GM18867 (cell line): ENCODE results near the gene CRYAB.
"Not testable (repeated sequence)": the region's sequence is repeated elsewhere in the genome, so short reads cannot be mapped to it uniquely, and the experiment has no call there.

ENCODE experiments used
- ATAC-seq: cut with Tn5 transposase; IDR thresholded peaks from one replicate; pipeline ENCODE4 v1.9.1; 2021; ENCODE audit warnings: mild to moderate bottlenecking, moderate library complexity; ENCODE audit not compliant: unreplicated experiment

The CRYAB gene

DNA sequence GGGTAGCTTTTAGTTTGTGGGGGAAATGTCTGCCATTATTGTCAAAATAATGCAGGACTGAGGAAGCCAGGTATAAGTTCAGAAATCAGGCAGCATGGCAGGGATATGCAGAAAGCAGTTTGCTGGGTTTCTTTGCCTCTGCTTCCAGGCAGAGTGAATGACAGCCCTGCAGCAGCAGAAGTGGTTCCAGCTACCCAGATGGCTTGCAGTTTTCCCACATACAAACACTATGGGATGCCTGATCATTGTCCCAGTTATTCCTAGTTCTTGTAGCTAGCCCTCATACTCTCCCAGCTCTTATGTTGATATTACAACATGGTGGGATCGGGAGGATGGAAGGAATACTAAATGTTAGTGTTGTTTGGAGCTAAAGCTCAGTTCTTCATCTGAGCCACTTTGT, 22.7 kb upstream of the CRYAB start:
- ATAC-seq: no peak

- ATAC-seq: no peak
Measured at GRCh38 chr11:111933872-111934271, 22.3 kb upstream of the CRYAB start.

GRCh38 chr11:111933176-111933575, 21.6 kb upstream of the CRYAB start:
- not testable (repeated sequence) for ATAC-seq

DNA sequence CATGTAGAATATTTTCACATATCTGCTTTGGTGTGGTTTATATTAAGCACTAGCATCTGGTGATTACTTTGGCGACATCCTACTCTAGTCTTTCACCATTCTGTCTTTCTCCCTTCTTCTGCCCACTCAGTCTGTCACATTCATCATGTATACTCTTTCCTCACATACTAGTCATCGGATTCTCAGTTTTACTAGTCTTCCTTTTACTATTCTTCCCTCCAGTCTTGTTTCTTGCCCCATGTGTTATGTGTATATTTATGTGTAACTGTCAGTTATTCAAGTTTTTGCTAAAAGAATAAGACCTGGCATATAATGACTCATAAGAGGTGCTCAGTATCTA, 21.0 kb upstream of the CRYAB start:
- no peak for ATAC-seq

- no peak for ATAC-seq
Measured at GRCh38 chr11:111930472-111930871, 18.9 kb upstream of the CRYAB start.

DNA sequence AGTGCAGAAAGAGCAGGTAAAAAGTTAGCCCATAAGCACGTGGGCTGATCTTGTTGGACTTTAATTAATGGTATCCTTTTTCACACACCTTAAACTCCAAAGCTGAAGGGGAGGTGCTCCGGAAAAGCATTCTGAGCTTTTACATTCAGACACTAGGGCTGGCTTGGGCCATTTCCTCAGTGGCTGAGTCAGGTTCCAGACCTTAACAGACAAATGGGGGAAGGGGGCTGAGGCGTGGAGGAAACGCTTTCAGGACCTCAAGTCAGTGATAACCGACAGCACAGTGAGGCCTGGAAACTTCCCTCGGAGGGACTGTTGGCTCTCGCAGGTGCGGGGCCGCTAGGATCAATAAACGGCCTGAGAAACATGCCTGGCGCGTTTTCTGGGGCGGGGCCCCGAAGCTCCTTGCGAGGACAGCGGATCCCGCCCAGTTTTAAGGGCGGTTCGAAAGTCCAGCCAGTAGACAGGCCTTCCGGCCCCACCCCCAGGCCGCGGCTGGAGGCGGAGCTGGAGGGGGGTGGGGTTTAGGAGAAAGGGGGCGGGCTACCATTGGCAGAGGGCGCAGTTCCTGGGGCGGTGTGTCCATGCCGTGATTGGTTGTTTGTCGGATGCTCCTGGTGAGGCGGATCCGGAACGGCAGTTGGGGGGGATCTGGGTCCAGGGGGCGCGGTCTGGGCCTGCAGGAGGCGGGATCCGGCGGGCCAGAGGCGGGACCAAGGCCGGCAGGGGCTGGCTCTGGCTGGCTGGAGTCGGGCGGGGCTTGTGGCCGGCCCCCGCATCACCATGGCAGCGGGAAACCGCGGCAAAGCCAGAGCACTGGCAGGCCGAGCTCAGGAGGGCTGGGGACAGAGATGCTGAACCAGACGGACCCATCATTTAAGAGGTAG, 15.2 kb upstream of the CRYAB start:
- ATAC-seq: peak; percentile 92

GRCh38 chr11:111925953-111926352, 14.4 kb upstream of the CRYAB start:
- ATAC-seq: no peak

GRCh38 chr11:111923951-111924350, 12.4 kb upstream of the CRYAB start:
- ATAC-seq: no peak

GRCh38 chr11:111923351-111923788, 11.8 kb upstream of the CRYAB start:
- ATAC-seq: no peak

DNA sequence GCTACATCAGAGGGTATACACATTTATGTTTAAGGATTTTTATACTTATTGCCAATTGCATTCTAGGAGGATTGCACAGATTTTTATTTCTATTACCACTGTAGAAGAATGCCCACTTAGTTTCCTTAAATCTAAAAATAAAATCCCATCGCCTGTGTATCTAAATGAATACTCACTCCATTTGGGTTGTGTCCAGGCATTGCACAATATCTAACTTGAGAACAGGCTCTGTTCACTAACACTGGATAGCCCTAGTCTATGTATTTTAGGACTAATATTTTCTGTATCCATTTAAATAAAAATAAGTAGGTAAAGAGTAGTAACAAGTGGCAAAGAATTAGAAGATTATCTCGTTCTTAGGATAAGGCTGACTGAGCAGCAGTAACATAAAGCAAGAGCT, 11.2 kb upstream of the CRYAB start:
- ATAC-seq: no peak

GRCh38 chr11:111921541-111922230, 10.1 kb upstream of the CRYAB start:
- ATAC-seq: no peak

- no peak for ATAC-seq
Measured at GRCh38 chr11:111920908-111921307, 9.3 kb upstream of the CRYAB start.

- ATAC-seq: no peak
Measured at GRCh38 chr11:111918390-111919256, 7.1 kb upstream of the CRYAB start, which contains the start of gene C11orf52. C11orf52 (plus strand) TSS chr11:111918913; CDS start chr11:111918973, 60 bp downstream.

GRCh38 chr11:111917788-111918187, 6.2 kb upstream of the CRYAB start:
- ATAC-seq: no peak

DNA sequence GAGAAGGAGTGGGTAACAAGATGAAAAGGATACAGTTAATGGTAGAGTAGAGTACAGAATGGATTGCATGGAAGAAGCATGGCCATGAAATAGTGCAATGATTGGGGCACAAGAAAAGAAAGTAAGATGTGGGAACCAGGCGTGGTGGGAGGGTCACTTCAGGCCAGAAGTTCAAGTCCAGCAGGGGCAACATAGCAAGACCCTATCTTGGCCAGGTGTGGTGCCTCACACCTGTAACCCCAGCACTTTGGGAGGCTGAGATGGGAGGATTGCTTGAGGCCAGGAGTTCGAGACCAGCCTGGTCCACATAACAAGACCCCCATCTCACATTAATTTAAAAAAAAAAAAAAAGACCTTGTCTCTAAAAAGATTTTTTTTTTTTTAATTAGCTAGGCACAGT, 5.7 kb upstream of the CRYAB start:
- ATAC-seq: no peak

- ATAC-seq: no peak
Measured at GRCh38 chr11:111916768-111917167, 5.2 kb upstream of the CRYAB start.

- no peak for ATAC-seq
Measured at GRCh38 chr11:111913997-111914396, 2.4 kb upstream of the CRYAB start.

- no peak for ATAC-seq
Measured at GRCh38 chr11:111913031-111913861, 1.7 kb upstream of the CRYAB start.

GRCh38 chr11:111912535-111912934, 965 bp upstream of the CRYAB start, which contains the start of gene HSPB2:
HSPB2 (plus strand) TSS chr11:111912734; CDS start chr11:111912830, 96 bp downstream.
- ATAC-seq: no peak
